ENCODE results near the gene MAGEA2. TPM values are rescaled to one million over a fixed set of nuclear protein-coding genes. Genes with fewer than 3 reads are reported as not detected.
"Not testable (repeated sequence)": the region's sequence is repeated elsewhere in the genome, so short reads cannot be mapped to it uniquely, and the experiment has no call there.

Gene MAGEA2
- total and polyA plus RNA-seq, 2 of the 13 experiments (the other 11 are each of a cell fraction or from before 2014, with no cell fraction given), result 0.05 to 0.15 TPM

DNA sequence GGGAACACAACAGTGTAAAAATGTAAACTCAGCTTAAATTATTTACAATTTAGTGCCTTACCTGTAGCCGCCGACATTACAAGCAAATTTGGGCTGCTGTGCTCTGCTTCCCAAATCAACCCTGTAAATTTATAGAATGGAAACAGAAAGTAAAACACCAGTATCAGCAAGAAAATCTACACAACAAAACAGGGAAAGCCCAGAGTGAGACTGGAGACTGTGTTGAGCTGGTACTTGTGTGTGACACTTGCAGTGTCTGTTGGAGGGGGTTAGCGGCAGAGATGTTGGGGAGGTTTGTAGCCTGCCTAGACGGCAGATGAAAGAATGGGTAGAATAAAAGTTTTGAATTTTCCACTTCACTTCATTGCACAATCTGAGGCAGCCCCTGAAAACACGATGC, 40.4 kb downstream of the MAGEA2 start:
- H3K4me2 ChIP-seq (ENCODE audit: low read depth, low read length); in situ Hi-C loops (cut with HindIII; ENCODE audit: extremely low pct_ligation_motif_present, low pct_unique_long_range_greater_than_20kb): not testable (repeated sequence)
- no CpG with 5 or more reads among the region's 5 CpGs for WGBS (ENCODE audit: low lambda C conversion rate)

DNA sequence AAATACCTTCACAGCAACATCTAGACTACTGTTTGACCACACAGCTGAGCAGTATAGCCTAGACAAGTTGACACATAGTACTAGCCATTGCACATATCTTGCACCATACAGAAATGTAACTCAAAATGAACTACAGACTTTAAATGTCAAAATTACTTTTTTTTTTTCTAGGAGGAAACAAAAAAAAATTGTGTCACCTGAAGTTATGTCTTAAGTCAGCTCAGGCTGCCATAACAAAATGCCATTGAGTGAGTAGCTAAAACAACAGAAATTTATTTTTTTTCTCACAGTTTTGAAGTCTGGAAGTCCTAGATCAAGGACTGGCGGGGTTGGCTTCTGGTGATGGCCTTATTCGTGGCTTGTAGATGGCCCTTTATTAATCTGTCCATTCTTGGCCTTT, 44.5 kb downstream of the MAGEA2 start, which contains the start of gene CSAG2:
TSS of gene CSAG2 (minus strand) at position 101 of the 400 bp plus-strand sequence. CDS start 161 bp downstream, outside the sequence.
- BruUV-seq (replicated peaks); H3K9ac ChIP-seq (ENCODE audit: insufficient read depth, low read depth, low read length); ATAC-seq; H3K4me2 ChIP-seq (ENCODE audit: low read depth, low read length); H2AFZ ChIP-seq (ENCODE audit: low read length); intact Hi-C loops (cut with micrococcal nuclease; ENCODE audit: unreplicated experiment); CTCF ChIA-PET (ENCODE audit: low intra/inter-chr PET ratio, low total read pairs); DNase-seq (ENCODE audit: low spot score); FAIRE-seq; H3K79me2 ChIP-seq (ENCODE audit: insufficient read depth, low read length); H3K4me3 ChIP-seq (replicated peaks in 1 of 3; ENCODE audit: insufficient read depth in 1 of 3, low read depth in 2 of 3, low read length in 3 of 3); H3K9me3 ChIP-seq (ENCODE audit: low read length); H3K4me1 ChIP-seq (ENCODE audit: insufficient read depth, low read length); H3K27me3 ChIP-seq (ENCODE audit: control insufficient read depth in 1 of 2, insufficient read depth in 2 of 2, low read length in 2 of 2); H3K27ac ChIP-seq (ENCODE audit: extremely low read length, insufficient read depth, low read length); POLR2A ChIA-PET; H3K36me3 ChIP-seq (replicated peaks in 1 of 2; ENCODE audit: control insufficient read depth in 1 of 2, insufficient read depth in 2 of 2, low read length in 2 of 2); in situ Hi-C loops (cut with HindIII; ENCODE audit: extremely low pct_ligation_motif_present, low pct_unique_long_range_greater_than_20kb); H4K20me1 ChIP-seq (ENCODE audit: insufficient read depth, low read length): not testable (repeated sequence)
- WGBS (ENCODE audit: low lambda C conversion rate), result no CpG with 5 or more reads among the region's 2 CpGs

More for the DNA sequence above, 40.4 kb downstream of the MAGEA2 start:
- DNase-seq (ENCODE audit: low spot score); ATAC-seq; H4K20me1 ChIP-seq (ENCODE audit: insufficient read depth, low read length); H2AFZ ChIP-seq (ENCODE audit: low read length); BruUV-seq (replicated peaks); H3K79me2 ChIP-seq (ENCODE audit: insufficient read depth, low read length); H3K9ac ChIP-seq (ENCODE audit: insufficient read depth, low read depth, low read length); H3K27me3 ChIP-seq (ENCODE audit: control insufficient read depth in 1 of 2, insufficient read depth in 2 of 2, low read length in 2 of 2); POLR2A ChIA-PET; H3K4me3 ChIP-seq (replicated peaks in 1 of 3; ENCODE audit: insufficient read depth in 1 of 3, low read depth in 2 of 3, low read length in 3 of 3); H3K36me3 ChIP-seq (replicated peaks in 1 of 2; ENCODE audit: control insufficient read depth in 1 of 2, insufficient read depth in 2 of 2, low read length in 2 of 2); intact Hi-C loops (cut with micrococcal nuclease; ENCODE audit: unreplicated experiment); CTCF ChIA-PET (ENCODE audit: low intra/inter-chr PET ratio, low total read pairs); H3K4me1 ChIP-seq (ENCODE audit: insufficient read depth, low read length); H3K9me3 ChIP-seq (ENCODE audit: low read length); FAIRE-seq; H3K27ac ChIP-seq (ENCODE audit: extremely low read length, insufficient read depth, low read length): not testable (repeated sequence)

DNA sequence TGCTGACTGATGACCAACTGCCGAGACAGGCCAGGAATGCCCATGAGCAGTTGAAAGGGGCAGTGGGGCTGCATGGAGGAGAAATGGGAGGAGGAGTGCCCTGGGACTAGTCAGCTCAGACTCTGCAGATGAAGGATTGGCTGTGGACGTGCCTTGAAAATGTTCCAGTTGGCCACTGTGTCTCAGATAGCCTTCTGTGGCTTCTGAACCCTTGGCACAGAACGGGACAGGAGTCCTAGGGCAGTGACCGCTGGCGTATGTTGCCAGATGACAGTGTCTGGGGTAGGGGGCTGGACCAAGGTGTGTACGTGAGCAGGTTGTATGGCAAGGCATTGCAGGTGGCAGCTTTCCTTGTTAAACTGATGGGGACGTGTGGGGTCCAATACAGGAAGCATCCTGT, 47.1 kb downstream of the MAGEA2 start:
- FAIRE-seq; BruUV-seq (replicated peaks); H3K27me3 ChIP-seq (ENCODE audit: control insufficient read depth in 1 of 2, insufficient read depth in 2 of 2, low read length in 2 of 2); H2AFZ ChIP-seq (ENCODE audit: low read length); H3K4me1 ChIP-seq (ENCODE audit: insufficient read depth, low read length); H3K79me2 ChIP-seq (ENCODE audit: insufficient read depth, low read length); H3K9me3 ChIP-seq (ENCODE audit: low read length); in situ Hi-C loops (cut with HindIII; ENCODE audit: extremely low pct_ligation_motif_present, low pct_unique_long_range_greater_than_20kb); H3K36me3 ChIP-seq (replicated peaks in 1 of 2; ENCODE audit: control insufficient read depth in 1 of 2, insufficient read depth in 2 of 2, low read length in 2 of 2); H3K27ac ChIP-seq (ENCODE audit: extremely low read length, insufficient read depth, low read length); ATAC-seq; CTCF ChIA-PET (ENCODE audit: low intra/inter-chr PET ratio, low total read pairs); H3K4me2 ChIP-seq (ENCODE audit: low read depth, low read length); H3K4me3 ChIP-seq (replicated peaks in 1 of 3; ENCODE audit: insufficient read depth in 1 of 3, low read depth in 2 of 3, low read length in 3 of 3); POLR2A ChIA-PET; DNase-seq (ENCODE audit: low spot score); intact Hi-C loops (cut with micrococcal nuclease; ENCODE audit: unreplicated experiment); H4K20me1 ChIP-seq (ENCODE audit: insufficient read depth, low read length); H3K9ac ChIP-seq (ENCODE audit: insufficient read depth, low read depth, low read length): not testable (repeated sequence)
- no CpG with 5 or more reads among the region's 7 CpGs for WGBS (ENCODE audit: low lambda C conversion rate)

DNA sequence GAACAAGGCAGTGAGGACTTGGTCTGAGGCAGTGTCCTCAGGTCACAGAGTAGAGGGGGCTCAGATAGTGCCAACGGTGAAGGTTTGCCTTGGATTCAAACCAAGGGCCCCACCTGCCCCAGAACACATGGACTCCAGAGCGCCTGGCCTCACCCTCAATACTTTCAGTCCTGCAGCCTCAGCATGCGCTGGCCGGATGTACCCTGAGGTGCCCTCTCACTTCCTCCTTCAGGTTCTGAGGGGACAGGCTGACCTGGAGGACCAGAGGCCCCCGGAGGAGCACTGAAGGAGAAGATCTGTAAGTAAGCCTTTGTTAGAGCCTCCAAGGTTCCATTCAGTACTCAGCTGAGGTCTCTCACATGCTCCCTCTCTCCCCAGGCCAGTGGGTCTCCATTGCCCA, 53.3 kb downstream of the MAGEA2 start:
- H3K27me3 ChIP-seq (ENCODE audit: control insufficient read depth in 1 of 2, insufficient read depth in 2 of 2, low read length in 2 of 2); intact Hi-C loops (cut with micrococcal nuclease; ENCODE audit: unreplicated experiment); H3K9me3 ChIP-seq (ENCODE audit: low read length); H2AFZ ChIP-seq (ENCODE audit: low read length); BruUV-seq (replicated peaks); H3K9ac ChIP-seq (ENCODE audit: insufficient read depth, low read depth, low read length); H3K4me2 ChIP-seq (ENCODE audit: low read depth, low read length); DNase-seq (ENCODE audit: low spot score); ATAC-seq; H3K4me1 ChIP-seq (ENCODE audit: insufficient read depth, low read length); in situ Hi-C loops (cut with HindIII; ENCODE audit: extremely low pct_ligation_motif_present, low pct_unique_long_range_greater_than_20kb); H4K20me1 ChIP-seq (ENCODE audit: insufficient read depth, low read length); FAIRE-seq; CTCF ChIA-PET (ENCODE audit: low intra/inter-chr PET ratio, low total read pairs); H3K4me3 ChIP-seq (replicated peaks in 1 of 3; ENCODE audit: insufficient read depth in 1 of 3, low read depth in 2 of 3, low read length in 3 of 3); H3K79me2 ChIP-seq (ENCODE audit: insufficient read depth, low read length); H3K36me3 ChIP-seq (replicated peaks in 1 of 2; ENCODE audit: control insufficient read depth in 1 of 2, insufficient read depth in 2 of 2, low read length in 2 of 2); H3K27ac ChIP-seq (ENCODE audit: extremely low read length, insufficient read depth, low read length); POLR2A ChIA-PET: not testable (repeated sequence)
- WGBS (ENCODE audit: low lambda C conversion rate), result no CpG with 5 or more reads among the region's 5 CpGs

Data from HepG2 (cell line).